Measurements from ENCODE around the gene LIMS2. TPM values are rescaled to one million over a fixed set of nuclear protein-coding genes. Genes with fewer than 3 reads are reported as not detected.

The LIMS2 gene
- total RNA-seq, 1 donor from 2014 or later = 15.0 TPM

GRCh38 chr2:127658641-127659407 lies 16.5 kb downstream of the LIMS2 start:
- DNase-seq = no peak

GRCh38 chr2:127658146-127658545 lies 17.2 kb downstream of the LIMS2 start:
- no peak for DNase-seq

DNA sequence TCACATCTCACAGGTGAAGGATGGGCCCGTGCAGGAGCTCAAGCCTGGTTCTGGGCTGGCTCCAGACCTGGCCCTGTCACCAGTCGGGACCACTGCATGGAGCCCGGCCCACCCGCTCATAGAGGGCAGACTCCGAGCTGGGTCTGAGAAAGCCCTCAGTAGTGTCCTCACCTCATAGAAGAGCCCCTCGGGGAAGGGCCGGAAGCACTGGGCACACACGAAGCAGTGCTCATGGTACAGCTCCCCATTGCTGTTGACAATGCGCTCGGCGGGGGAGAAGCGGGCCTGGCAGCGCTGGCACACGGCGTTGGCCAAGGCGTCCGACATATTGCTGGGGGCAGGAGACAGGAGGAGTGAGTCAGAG lies 18.1 kb downstream of the LIMS2 start:
- no peak for DNase-seq

DNA sequence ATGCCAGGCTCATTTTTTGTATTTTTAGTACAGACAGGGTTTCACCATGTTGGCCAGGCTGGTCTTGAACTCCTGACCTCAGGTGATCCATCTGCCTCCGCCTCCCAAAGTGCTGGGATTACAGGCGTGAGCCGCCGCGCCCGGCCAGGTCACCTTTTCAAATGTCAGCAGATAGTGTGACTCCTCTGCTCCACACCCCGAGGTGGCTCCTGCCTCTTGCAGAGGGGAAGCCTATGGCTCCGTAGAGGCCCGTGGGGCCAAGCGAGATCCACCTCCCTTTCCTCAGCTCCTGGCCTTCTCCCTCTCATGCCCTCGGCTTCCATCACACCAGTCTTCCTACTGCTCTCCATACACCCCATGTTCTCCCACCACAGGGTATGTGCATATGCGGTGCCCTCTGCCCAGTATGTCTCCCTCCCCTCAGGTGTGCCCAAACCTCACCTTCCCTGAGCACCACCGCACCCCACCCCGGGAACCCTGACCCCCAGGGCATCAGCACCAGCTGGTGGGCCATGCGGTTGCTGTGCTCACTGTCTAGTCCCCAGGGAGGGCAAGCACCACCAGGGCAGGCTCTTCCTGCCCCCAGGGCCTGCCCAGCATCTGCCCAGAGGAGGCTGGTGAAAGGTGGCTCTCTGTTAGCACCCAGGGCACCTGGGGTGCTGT lies 18.6 kb downstream of the LIMS2 start:
- no peak for DNase-seq

DNA sequence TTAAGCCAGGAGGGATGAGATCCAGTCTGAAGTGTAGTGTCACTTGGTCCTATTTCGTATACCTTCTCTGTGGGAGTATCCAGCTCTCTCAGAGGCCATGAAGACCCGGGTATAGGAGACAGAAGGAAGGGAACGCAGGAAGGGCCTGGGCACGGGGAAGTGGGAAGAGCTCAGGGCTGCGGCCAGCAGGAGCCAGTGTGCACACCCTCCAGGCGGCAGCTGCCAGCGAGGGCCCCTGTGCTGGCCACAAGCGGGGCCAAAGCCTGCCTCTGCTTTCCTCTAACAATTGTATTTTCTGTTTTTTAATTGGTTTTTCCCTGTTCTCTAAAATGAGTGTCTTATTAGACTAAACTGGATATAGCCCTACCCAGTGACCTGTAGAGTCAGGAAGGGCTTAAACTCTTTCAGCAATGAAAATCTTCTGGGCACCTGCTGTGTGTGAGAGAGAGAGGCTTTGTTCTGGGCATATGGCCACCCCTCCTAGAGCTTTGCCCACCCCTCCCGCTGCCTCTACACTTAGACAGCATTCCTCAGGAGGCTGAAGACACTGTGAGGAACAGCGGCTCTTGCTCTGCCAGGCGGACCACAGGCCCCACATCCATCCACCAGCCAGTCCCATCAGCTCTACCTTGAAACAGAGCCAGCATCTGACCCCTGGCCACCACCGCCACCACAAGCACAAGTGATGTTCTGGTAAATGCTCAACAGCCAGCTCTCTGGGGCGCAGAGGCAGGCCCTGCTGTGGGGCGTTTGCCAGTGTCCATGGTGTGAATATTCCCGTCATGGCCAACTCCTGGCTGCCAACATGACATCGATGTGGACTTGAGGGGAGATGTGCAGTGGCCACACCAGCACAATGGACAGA lies 19.9 kb downstream of the LIMS2 start:
- DNase-seq = peak; percentile 60

DNA sequence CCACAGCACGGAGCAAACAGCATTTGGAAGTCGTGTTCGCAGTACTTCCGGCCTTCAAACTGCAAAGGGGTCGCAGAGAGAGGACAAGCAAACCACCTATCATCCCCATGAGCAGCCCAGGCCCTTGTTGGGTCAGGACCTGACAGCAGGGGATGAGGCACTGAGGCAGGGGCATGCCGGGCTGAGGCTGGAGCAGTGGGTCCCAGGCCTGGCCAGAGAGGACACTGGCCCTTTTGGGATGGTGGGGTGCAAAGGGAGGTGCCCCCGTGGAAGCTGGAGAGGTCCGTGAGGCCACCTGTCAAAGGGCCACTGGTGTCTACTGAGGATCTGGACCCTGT lies 20.5 kb downstream of the LIMS2 start:
- DNase-seq = no peak

GRCh38 chr2:127654084-127654837 lies 21.1 kb downstream of the LIMS2 start:
- no peak for DNase-seq

GRCh38 chr2:127653421-127654083 lies 21.8 kb downstream of the LIMS2 start:
- DNase-seq = no peak

- no peak for DNase-seq
Observed at GRCh38 chr2:127652786-127653357, 22.5 kb downstream of the LIMS2 start.

GRCh38 chr2:127651971-127652550 lies 23.3 kb downstream of the LIMS2 start:
- DNase-seq = peak; percentile 91

- DNase-seq = no peak
Observed at GRCh38 chr2:127651381-127651809, 23.9 kb downstream of the LIMS2 start.

DNA sequence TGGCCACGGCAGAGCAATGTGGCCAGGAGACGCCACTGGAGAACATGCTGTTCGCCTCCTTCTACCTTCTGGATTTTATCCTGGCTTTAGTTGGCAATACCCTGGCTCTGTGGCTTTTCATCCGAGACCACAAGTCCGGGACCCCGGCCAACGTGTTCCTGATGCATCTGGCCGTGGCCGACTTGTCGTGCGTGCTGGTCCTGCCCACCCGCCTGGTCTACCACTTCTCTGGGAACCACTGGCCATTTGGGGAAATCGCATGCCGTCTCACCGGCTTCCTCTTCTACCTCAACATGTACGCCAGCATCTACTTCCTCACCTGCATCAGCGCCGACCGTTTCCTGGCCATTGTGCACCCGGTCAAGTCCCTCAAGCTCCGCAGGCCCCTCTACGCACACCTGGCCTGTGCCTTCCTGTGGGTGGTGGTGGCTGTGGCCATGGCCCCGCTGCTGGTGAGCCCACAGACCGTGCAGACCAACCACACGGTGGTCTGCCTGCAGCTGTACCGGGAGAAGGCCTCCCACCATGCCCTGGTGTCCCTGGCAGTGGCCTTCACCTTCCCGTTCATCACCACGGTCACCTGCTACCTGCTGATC lies 24.4 kb downstream of the LIMS2 start:
- no peak for DNase-seq

DNA sequence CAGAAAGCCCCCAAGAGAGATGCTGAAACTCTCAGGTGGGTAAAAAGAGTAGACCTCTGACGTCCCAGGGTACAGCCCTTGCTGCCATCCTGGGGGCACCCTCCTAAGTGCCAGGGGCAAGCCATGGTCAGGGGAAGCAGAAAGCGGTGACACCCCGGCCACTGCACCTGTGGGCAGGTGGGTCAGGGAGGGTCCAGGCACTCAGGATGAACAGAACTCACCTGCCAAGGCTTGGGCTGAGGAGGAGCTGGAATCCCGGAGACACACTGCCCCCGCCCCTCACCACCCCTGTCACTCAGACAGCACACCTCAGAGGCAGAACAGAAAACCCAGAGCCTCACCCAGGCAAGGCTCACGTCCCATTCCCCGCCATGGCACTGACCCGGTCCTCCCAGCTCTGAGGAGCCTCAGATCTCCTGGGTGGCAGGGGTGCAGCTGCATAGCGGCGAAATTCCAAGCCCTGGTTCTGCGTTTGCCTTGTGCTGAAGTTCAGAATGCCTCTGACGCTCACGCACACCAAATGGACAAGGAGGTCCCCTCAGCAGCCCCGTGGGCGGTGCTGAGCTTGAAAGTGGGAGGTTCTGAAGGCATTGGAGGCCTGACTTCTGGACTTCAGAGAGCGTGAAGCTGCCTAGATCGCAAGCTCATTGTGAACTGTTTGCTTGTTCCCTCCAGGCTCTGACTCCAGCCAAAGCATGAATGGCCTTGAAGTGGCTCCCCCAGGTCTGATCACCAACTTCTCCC lies 25.1 kb downstream of the LIMS2 start:
- DNase-seq = no peak

DNA sequence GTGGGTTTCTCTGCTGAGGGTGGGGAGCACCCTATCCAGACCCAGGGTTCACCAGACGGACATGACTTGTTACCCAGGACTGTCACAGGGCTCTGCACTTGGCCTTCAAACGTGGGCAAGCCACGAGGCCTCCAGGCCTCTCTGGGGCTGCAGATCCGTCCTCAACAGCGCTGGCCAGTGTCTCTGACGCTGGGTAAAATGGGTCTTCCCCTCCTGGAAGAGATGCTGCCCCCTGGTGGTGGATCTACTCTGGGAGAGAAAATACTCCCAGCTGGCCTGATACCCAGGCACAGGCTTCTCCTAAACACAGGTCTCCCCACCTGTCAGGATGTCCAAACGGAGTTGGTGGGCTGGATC lies 25.7 kb downstream of the LIMS2 start:
- DNase-seq = peak; percentile 89

DNA sequence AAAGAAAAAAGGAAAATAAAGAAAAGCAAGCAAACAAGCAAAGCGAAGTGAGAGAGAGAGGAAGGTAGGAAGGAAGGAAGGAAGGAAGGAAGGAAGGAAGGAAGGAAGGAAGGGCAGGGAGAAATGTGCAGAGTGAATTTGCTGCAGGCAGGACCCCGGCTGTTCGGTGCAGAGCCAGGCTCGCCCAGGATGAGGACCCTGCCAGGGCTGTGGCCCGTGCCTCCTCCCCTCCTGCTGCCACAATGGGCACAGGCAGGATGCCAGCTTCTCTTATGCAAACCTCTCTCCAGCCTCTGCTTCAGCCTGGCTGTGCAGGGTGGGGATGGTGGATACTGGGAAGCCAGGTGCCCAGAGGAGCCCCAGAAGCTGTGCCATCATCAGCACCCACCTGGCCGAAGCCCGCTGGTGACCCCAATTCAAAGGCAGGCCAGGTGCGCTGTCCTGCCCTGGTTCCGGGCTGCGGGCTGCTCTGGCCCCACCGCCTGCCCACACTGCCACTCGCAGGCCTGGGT lies 26.2 kb downstream of the LIMS2 start:
- no peak for DNase-seq

GRCh38 chr2:127648321-127648720 lies 27.0 kb downstream of the LIMS2 start:
- no peak for DNase-seq

- DNase-seq = no peak
Observed at GRCh38 chr2:127647242-127648190, 27.8 kb downstream of the LIMS2 start.

DNA sequence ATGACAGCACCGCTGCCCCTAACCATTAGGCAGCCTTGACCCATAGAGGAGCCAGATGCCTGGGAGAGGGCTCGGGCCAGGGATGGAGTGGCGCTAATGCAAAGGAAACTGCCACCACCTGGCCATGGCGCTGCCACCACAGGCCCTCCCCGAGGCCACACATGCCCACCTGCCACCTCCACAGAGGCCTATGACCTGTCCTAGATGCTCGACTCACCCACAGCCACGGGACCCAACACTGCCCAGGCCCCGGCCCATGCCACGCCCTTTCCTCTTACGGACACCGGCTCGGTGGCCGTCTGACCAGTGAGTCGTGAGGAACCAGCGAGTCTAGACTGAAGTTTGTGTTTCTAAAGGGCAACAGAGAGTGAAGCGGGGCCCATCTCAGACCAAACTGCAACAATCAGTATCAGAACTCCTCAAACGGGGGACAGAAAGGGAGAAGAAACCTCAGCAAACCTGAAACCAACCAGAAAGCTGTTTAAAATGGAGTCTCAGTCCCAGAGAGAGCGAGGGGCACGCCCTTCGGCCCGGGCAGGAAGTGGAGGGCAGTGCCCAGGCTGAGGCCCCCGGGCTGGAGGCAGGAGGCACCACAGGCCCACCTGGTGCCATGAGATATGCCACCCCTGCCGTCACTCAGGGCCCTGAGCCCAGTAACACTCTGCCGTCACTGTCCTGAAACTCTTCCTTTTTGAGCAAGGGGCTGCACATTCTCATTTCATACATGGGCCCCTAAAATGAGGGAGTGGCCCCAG lies 28.7 kb downstream of the LIMS2 start:
- DNase-seq = no peak

Measured in tongue (tissue), 2 donors.